ENCODE measurements around the gene KRTAP29-1. TPM values are rescaled to one million over a fixed set of nuclear protein-coding genes. Genes with fewer than 3 reads are reported as not detected.
"Not testable (repeated sequence)": the region's sequence is repeated elsewhere in the genome, so short reads cannot be mapped to it uniquely, and the experiment has no call there.

Gene KRTAP29-1
- polyA plus RNA-seq, 3 donors = not detected

DNA sequence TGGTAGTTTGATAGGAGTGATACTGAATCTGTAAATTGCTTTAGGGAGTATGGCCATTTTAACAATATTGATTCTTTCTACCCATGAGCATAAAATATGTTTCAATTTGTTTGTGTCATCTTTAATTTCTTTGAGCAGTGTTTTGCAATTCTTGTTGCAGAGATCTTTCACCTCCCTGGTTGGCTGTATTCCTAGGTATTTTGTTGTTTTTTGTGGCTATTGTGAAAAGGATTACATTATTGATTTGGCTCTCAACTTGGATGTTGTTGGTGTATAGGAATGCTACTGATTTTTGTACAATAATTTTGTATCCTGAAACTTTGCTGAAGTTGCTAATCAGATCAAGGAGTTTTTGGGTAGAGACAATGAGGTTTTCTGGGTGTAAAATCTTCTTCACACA is 44.2 kb downstream of the KRTAP29-1 start:
- no peak for DNase-seq
- Histone ChIP-seq H3K4me3 (replicated peaks in 1 of 3; ENCODE audit: low read depth in 2 of 3, low read length in 3 of 3) (no peak overlapping the region), H3K4me1 (ENCODE audit: control insufficient read depth in 1 of 2, insufficient read depth in 2 of 2, low read length in 2 of 2) (no peaks in the 10 kb centered on the region), H3K27ac (ENCODE audit: low read depth in 1 of 2, low read length in 2 of 2) (no peak overlapping the region), H3K4me2 (replicated peaks; ENCODE audit: extremely low read depth, low read length, poor library complexity, severe bottlenecking) (no peak overlapping the region), H4K20me1 (ENCODE audit: insufficient read depth, low read length) (no peaks in the 10 kb centered on the region), H3K9ac (ENCODE audit: insufficient read depth, low read length, poor library complexity, severe bottlenecking) (no peak overlapping the region), H3K9me3 (replicated peaks in 1 of 2; ENCODE audit: control insufficient read depth in 1 of 2, insufficient read depth in 1 of 2, low read length in 2 of 2) (no peaks in the 10 kb centered on the region), H3K79me2 (ENCODE audit: insufficient read depth, low read length) (no peaks in the 10 kb centered on the region), H2AFZ (ENCODE audit: insufficient read depth, low read depth, low read length, poor library complexity, severe bottlenecking) (no peak overlapping the region), H3K27me3 (ENCODE audit: control insufficient read depth in 2 of 2, insufficient read depth in 2 of 2, low read length in 2 of 2) (peaks cover 0 to 6% of the 10 kb centered on the region in 2 donors), H3K36me3 (replicated peaks in 1 of 2; ENCODE audit: control insufficient read depth in 1 of 2, insufficient read depth in 2 of 2, low read length in 2 of 2) (no peaks in the 10 kb centered on the region)
- Mint-ChIP-seq H3K9me3 (peaks cover 0 to 3% (median 0%) of the 10 kb centered on the region in 7 donors), H3K27me3 (ENCODE audit: low read depth in 3 of 3) (peaks cover 6 to 11% (median 10%) of the 10 kb centered on the region in 3 donors), H3K27ac (no peak overlapping the region), H3K4me3 (no peak overlapping the region), H3K36me3 (no peaks in the 10 kb centered on the region), H3K4me1 (no peaks in the 10 kb centered on the region)
- intact Hi-C loops (cut with micrococcal nuclease) = no loop called here
- TF ChIP-seq, protein P1, sequence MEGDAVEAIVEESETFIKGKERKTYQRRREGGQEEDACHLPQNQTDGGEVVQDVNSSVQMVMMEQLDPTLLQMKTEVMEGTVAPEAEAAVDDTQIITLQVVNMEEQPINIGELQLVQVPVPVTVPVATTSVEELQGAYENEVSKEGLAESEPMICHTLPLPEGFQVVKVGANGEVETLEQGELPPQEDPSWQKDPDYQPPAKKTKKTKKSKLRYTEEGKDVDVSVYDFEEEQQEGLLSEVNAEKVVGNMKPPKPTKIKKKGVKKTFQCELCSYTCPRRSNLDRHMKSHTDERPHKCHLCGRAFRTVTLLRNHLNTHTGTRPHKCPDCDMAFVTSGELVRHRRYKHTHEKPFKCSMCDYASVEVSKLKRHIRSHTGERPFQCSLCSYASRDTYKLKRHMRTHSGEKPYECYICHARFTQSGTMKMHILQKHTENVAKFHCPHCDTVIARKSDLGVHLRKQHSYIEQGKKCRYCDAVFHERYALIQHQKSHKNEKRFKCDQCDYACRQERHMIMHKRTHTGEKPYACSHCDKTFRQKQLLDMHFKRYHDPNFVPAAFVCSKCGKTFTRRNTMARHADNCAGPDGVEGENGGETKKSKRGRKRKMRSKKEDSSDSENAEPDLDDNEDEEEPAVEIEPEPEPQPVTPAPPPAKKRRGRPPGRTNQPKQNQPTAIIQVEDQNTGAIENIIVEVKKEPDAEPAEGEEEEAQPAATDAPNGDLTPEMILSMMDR (IDR thresholded peaks at IDR 0.05) = no peak

DNA sequence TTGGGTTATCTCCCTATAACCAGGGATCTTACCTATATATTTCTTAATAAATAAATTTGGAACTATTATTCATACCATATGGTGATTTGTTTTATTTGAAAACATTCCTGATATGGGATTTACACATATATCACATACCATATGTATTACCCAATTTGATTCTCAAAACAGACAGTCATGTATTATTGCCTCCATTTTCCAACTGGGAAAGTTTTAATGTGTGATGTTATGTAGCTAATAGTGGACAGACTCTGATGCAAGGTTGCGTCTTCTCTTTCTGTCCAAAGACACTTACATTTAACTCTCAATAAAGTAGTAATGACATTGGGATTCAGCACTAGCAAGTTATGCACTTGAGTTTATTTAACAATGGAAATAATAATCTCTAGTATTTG is 46.4 kb downstream of the KRTAP29-1 start:
- Histone ChIP-seq H3K79me2 (ENCODE audit: insufficient read depth, low read length) (no peaks in the 10 kb centered on the region), H3K4me3 (replicated peaks in 1 of 3; ENCODE audit: low read depth in 2 of 3, low read length in 3 of 3) (no peak overlapping the region), H3K9me3 (replicated peaks in 1 of 2; ENCODE audit: control insufficient read depth in 1 of 2, insufficient read depth in 1 of 2, low read length in 2 of 2) (no peaks in the 10 kb centered on the region), H2AFZ (ENCODE audit: insufficient read depth, low read depth, low read length, poor library complexity, severe bottlenecking) (no peak overlapping the region), H3K27me3 (ENCODE audit: control insufficient read depth in 2 of 2, insufficient read depth in 2 of 2, low read length in 2 of 2) (peaks cover 0 to 4% of the 10 kb centered on the region in 2 donors), H3K36me3 (replicated peaks in 1 of 2; ENCODE audit: control insufficient read depth in 1 of 2, insufficient read depth in 2 of 2, low read length in 2 of 2) (no peaks in the 10 kb centered on the region), H3K4me1 (ENCODE audit: control insufficient read depth in 1 of 2, insufficient read depth in 2 of 2, low read length in 2 of 2) (no peaks in the 10 kb centered on the region), H4K20me1 (ENCODE audit: insufficient read depth, low read length) (no peaks in the 10 kb centered on the region), H3K4me2 (replicated peaks; ENCODE audit: extremely low read depth, low read length, poor library complexity, severe bottlenecking) (no peak overlapping the region), H3K27ac (ENCODE audit: low read depth in 1 of 2, low read length in 2 of 2) (no peak overlapping the region), H3K9ac (ENCODE audit: insufficient read depth, low read length, poor library complexity, severe bottlenecking) (no peak overlapping the region)
- H3K27me3 Mint-ChIP-seq (ENCODE audit: low read depth in 3 of 3) = peaks cover 0 to 8% (median 7%) of the 10 kb centered on the region in 3 donors
- TF ChIP-seq, protein P1 (IDR thresholded peaks at IDR 0.05) = no peak
- no peak overlapping the region for H3K27ac Mint-ChIP-seq
- H3K4me3 Mint-ChIP-seq = no peak overlapping the region
- no CpG with 5 or more reads among the region's 1 CpG for WGBS (ENCODE audit: insufficient coverage)
- intact Hi-C loops (cut with micrococcal nuclease) = no loop called here
- H3K9me3 Mint-ChIP-seq = peaks cover 0 to 1% (median 0%) of the 10 kb centered on the region in 7 donors
- no peak for DNase-seq
- no peaks in the 10 kb centered on the region for H3K4me1 Mint-ChIP-seq
- H3K36me3 Mint-ChIP-seq = no peaks in the 10 kb centered on the region

DNA sequence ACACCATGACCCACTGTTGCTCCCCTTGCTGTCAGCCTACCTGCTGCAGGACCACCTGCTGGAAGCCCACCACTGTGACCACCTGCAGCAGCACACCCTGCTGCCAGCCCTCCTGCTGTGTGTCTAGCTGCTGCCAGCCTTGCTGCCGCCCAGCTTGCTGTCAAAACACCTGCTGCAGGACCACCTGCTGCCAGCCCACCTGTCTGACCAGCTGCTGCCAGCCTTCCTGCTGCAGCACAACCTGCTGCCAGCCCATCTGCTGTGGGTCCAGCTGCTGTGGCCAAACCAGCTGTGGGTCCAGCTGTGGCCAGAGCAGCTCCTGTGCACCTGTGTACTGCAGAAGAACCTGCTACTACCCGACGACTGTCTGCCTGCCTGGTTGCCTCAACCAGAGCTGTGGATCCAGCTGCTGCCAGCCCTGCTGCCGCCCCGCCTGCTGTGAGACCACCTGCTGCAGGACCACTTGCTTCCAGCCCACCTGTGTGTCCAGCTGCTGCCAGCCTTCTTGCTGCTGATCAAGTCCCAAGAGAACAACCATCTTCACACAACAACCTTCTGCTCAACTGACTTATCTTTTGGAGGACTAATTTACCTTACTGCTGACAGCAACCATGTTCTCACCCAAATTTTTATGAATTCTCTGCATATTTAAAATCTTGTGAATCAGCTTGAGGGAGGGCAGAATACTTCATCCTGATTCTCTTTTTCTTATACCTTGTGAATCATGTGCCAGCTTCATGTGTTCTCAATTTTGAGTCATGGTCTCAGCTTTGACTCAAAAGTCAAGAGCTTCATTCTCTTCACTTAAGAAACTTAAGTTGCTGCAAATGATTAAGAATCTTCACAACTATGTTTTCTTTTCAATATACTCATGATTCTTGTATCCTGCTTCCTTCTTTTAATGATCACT is 47.0 kb downstream of the KRTAP29-1 start, which contains the start of gene KRTAP9-9:
TSS of gene KRTAP9-9 (plus strand) at position 4 of the 910 bp plus-strand sequence.
- DNase-seq; H3K4me2 ChIP-seq (replicated peaks; ENCODE audit: extremely low read depth, low read length, poor library complexity, severe bottlenecking); H4K20me1 ChIP-seq (ENCODE audit: insufficient read depth, low read length); H3K9me3 Mint-ChIP-seq; H3K4me1 ChIP-seq (ENCODE audit: control insufficient read depth in 1 of 2, insufficient read depth in 2 of 2, low read length in 2 of 2); H3K36me3 ChIP-seq (replicated peaks in 1 of 2; ENCODE audit: control insufficient read depth in 1 of 2, insufficient read depth in 2 of 2, low read length in 2 of 2); H3K4me1 Mint-ChIP-seq; intact Hi-C loops (cut with micrococcal nuclease); H3K27ac Mint-ChIP-seq; H3K36me3 Mint-ChIP-seq; H3K4me3 ChIP-seq (replicated peaks in 1 of 3; ENCODE audit: low read depth in 2 of 3, low read length in 3 of 3); H3K9ac ChIP-seq (ENCODE audit: insufficient read depth, low read length, poor library complexity, severe bottlenecking); H3K9me3 ChIP-seq (replicated peaks in 1 of 2; ENCODE audit: control insufficient read depth in 1 of 2, insufficient read depth in 1 of 2, low read length in 2 of 2); H3K27me3 ChIP-seq (ENCODE audit: control insufficient read depth in 2 of 2, insufficient read depth in 2 of 2, low read length in 2 of 2); H2AFZ ChIP-seq (ENCODE audit: insufficient read depth, low read depth, low read length, poor library complexity, severe bottlenecking); H3K27ac ChIP-seq (ENCODE audit: low read depth in 1 of 2, low read length in 2 of 2); H3K27me3 Mint-ChIP-seq (ENCODE audit: low read depth in 3 of 3); H3K79me2 ChIP-seq (ENCODE audit: insufficient read depth, low read length): not testable (repeated sequence)
- 95% methylated on average over 5 of the region's 5 CpGs for WGBS (ENCODE audit: insufficient coverage)
- peak within 1 kb of the TSS in 1 of 2 donors; percentile 41 for H3K4me3 Mint-ChIP-seq
